Esophagus muscularis mucosa (tissue), 4 donors: ENCODE measurements around the gene TMEM207. TPM values are rescaled to one million over a fixed set of nuclear protein-coding genes. Genes with fewer than 3 reads are reported as not detected.

Experiments used
- DNase-seq: peaks from one replicate; pipeline ENCODE4 v3.0.0-alpha.2; 2017; ENCODE audit errors: extremely low spot score
- H3K27ac ChIP-seq, 4 donors: fragments of 200-600 bp; sonication (generic); replicated peaks in 1 of 4; 1 replicate in 3 of 4; 2 replicates in 1 of 4; pipeline ENCODE4 v1.5.1; 2016 to 2019; ENCODE audit warnings: mild to moderate bottlenecking in 1 of 4
- H3K27me3 ChIP-seq, 4 donors: fragments of 200-600 bp; sonication (generic); one replicate each; pipeline versions ENCODE4 v1.5.1 to v1.6.0; 2016 to 2019
- H3K36me3 ChIP-seq, 4 donors: fragments of 200-600 bp; sonication (generic); one replicate each; pipeline ENCODE4 v1.5.1; 2016 to 2019
- H3K4me1 ChIP-seq, 4 donors: fragments of 200-600 bp; sonication (generic); one replicate each; pipeline ENCODE4 v1.5.1; 2016 to 2019
- H3K4me3 ChIP-seq, 4 donors: fragments of 200-600 bp; sonication (generic); 1 replicate in 2 of 4; 2 replicates in 2 of 4; pipeline ENCODE4 v1.5.1; 2016 to 2019; ENCODE audit warnings: mild to moderate bottlenecking in 4 of 4, moderate library complexity in 1 of 4
- H3K9me3 ChIP-seq, 4 donors: fragments of 200-600 bp; sonication (generic); 1 replicate in 3 of 4; 2 replicates in 1 of 4; pipeline ENCODE4 v1.5.1; 2016 to 2019
- CTCF ChIP-seq, 3 experiments: fragments of 200-600 bp in 2 of 3; fragments of 450-650 bp in 1 of 3; sonication (generic) in 2 of 3; IDR thresholded peaks; one replicate each; pipeline ENCODE4 v1.5.1; 2017 to 2019; ENCODE audit warnings: antibody characterized with exemption in 3 of 3, mild to moderate bottlenecking in 2 of 3, moderate library complexity in 1 of 3
- EP300 ChIP-seq: sonication (generic); formaldehyde crosslinking; IDR thresholded peaks from one replicate; pipeline ENCODE4 v1.6.1; 2017; ENCODE audit warnings: antibody characterized with exemption
- POLR2A ChIP-seq: fragments of 450-650 bp; IDR thresholded peaks from one replicate; pipeline ENCODE4 v1.6.1; 2017; ENCODE audit warnings: antibody characterized with exemption, moderate library complexity, mild to moderate bottlenecking, low read depth
- POLR2AphosphoS5 ChIP-seq, 2 donors: sonication (generic); formaldehyde crosslinking; IDR thresholded peaks; one replicate each; pipeline ENCODE4 v1.6.1; 2017; ENCODE audit warnings: antibody characterized with exemption in 2 of 2
- WGBS: methylation state at CpG from one replicate; pipeline ENCODE4 v1.1.5; 2018; 5-methylcytosine and 5-hydroxymethylcytosine counted together
- intact Hi-C: fragments of 100-400 bp; cut with DNase I; formaldehyde crosslinking; loops from one replicate; pipeline ENCODE4 v1.15.1; 2023
- total RNA-seq, 4 donors: library from RNA; depleted of rRNA; stranded (reverse); fragments of >200 nt; gene quantifications; one replicate each; pipeline versions ENCODE4 v1.1.0 to v1.2.1, GENCODE V29; 2016

TMEM207 gene
- total RNA-seq: not detected

- Histone ChIP-seq H3K9me3 (no peaks in the 10 kb centered on the region), H3K4me3 (no peak within 1 kb of the TSS), H3K36me3 (no peaks in the 10 kb centered on the region), H3K4me1 (no peaks in the 10 kb centered on the region), H3K27me3 (no peaks in the 10 kb centered on the region), H3K27ac (no peak within 1 kb of the TSS)
- TF ChIP-seq POLR2A: no peak
- no peak for TF ChIP-seq EP300
- no peak for TF ChIP-seq CTCF (IDR thresholded peaks at IDR 0.05)
- TF ChIP-seq POLR2AphosphoS5 (IDR thresholded peaks at IDR 0.05): no peak
- 67% methylated on average over 1 of the region's 1 CpG for WGBS
- intact Hi-C loops: no loop called here
- no peak for DNase-seq
Observed at GRCh38 chr3:190449801-190450200, at the start of gene TMEM207. TMEM207 (minus strand) TSS chr3:190449901; CDS start chr3:190449809, 92 bp downstream.

- H3K36me3 ChIP-seq: no peaks in the 10 kb centered on the region
- no peak overlapping the region for H3K4me3 ChIP-seq
- H3K27ac ChIP-seq: no peak overlapping the region
- no peaks in the 10 kb centered on the region for H3K27me3 ChIP-seq
- no peaks in the 10 kb centered on the region for H3K9me3 ChIP-seq
- 25% methylated on average over 2 of the region's 2 CpGs for WGBS
- intact Hi-C loops: no loop called here
- no peak for DNase-seq
- no peaks in the 10 kb centered on the region for H3K4me1 ChIP-seq
- no peak for TF ChIP-seq POLR2A
- TF ChIP-seq CTCF (IDR thresholded peaks at IDR 0.05): no peak
- no peak for TF ChIP-seq EP300
- no peak for TF ChIP-seq POLR2AphosphoS5 (IDR thresholded peaks at IDR 0.05)
Observed at GRCh38 chr3:190499122-190499521, 49.4 kb upstream of the TMEM207 start.

- Histone ChIP-seq H3K27me3 (no peaks in the 10 kb centered on the region), H3K4me1 (no peaks in the 10 kb centered on the region), H3K27ac (no peak overlapping the region), H3K9me3 (no peaks in the 10 kb centered on the region), H3K36me3 (no peaks in the 10 kb centered on the region), H3K4me3 (no peak overlapping the region)
- TF ChIP-seq CTCF (IDR thresholded peaks at IDR 0.05): no peak
- no peak for TF ChIP-seq POLR2AphosphoS5 (IDR thresholded peaks at IDR 0.05)
- no peak for TF ChIP-seq EP300
- TF ChIP-seq POLR2A: no peak
- 86% methylated on average over 2 of the region's 2 CpGs for WGBS
- no peak for DNase-seq
- intact Hi-C loops: no loop called here
Observed at GRCh38 chr3:190498293-190498692, 48.6 kb upstream of the TMEM207 start.

- H3K9me3 ChIP-seq: no peaks in the 10 kb centered on the region
- no peak for DNase-seq
- no peaks in the 10 kb centered on the region for H3K27me3 ChIP-seq
- no peak overlapping the region for H3K27ac ChIP-seq
- no peaks in the 10 kb centered on the region for H3K4me1 ChIP-seq
- no peak overlapping the region for H3K4me3 ChIP-seq
- no peaks in the 10 kb centered on the region for H3K36me3 ChIP-seq
- WGBS: 77% methylated on average over 3 of the region's 3 CpGs
- no peak for TF ChIP-seq POLR2AphosphoS5 (IDR thresholded peaks at IDR 0.05)
- TF ChIP-seq POLR2A: no peak
- no peak for TF ChIP-seq CTCF (IDR thresholded peaks at IDR 0.05)
- no peak for TF ChIP-seq EP300
- intact Hi-C loops: no loop called here
Observed at GRCh38 chr3:190497811-190498210, 48.1 kb upstream of the TMEM207 start.

GRCh38 chr3:190496859-190497258 is 47.2 kb upstream of the TMEM207 start:
- H3K9me3 ChIP-seq: no peaks in the 10 kb centered on the region
- H3K27me3 ChIP-seq: no peaks in the 10 kb centered on the region
- no peak for TF ChIP-seq POLR2A
- no peak for TF ChIP-seq CTCF (IDR thresholded peaks at IDR 0.05)
- no peak for TF ChIP-seq EP300
- no peak for TF ChIP-seq POLR2AphosphoS5 (IDR thresholded peaks at IDR 0.05)
- no peak overlapping the region for H3K27ac ChIP-seq
- no peaks in the 10 kb centered on the region for H3K36me3 ChIP-seq
- no peak overlapping the region for H3K4me3 ChIP-seq
- H3K4me1 ChIP-seq: no peaks in the 10 kb centered on the region
- intact Hi-C loops: no loop called here
- 9% methylated on average over 1 of the region's 1 CpG for WGBS
- DNase-seq: no peak
